ENCODE data around the gene CPLX3. TPM values are rescaled to one million over a fixed set of nuclear protein-coding genes. Genes with fewer than 3 reads are reported as not detected.

CPLX3 gene
- total and polyA plus RNA-seq, 10 of the 15 experiments (the other 5 are each of a cell fraction or from before 2014, with no cell fraction given), result 0.02 to 0.04 TPM; not detected in 8

DNA sequence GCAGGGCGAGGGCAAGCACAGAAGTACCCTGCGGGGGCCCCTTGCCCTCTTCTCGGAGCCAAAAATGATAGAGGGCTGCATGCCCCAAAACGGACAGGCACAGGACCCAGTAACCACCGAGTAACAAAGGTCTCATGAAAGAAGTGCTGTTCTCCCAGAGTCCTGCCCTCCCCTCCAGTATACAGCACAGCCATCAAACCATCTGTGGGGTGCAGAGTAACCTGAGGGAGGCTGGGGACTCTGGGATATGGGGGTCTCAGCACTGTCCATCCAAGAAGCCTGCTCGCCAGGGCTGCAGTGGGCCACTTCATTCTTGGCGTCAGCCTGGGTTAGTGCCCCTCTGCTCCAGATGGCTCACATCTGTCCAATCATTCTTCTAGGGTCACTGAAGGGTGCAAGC, 10.4 kb downstream of the CPLX3 start:
- no peaks in the 10 kb centered on the region; the same call in 1 of the 2 replicates for H3K4me1 ChIP-seq (ENCODE audit: control insufficient read depth, insufficient read depth, low read length)
- RAD21 ChIA-PET (ENCODE audit: unreplicated experiment), result interaction anchor here (0.6 to 2.5 kb wide), 3 partner anchors 11 to 205 kb away, joined by 3 to 17 read pairs (median 4); partner anchors contain the start of gene CPLX3
- CTCF ChIA-PET, result interaction anchor here (0.6 to 4.5 kb wide), 11 partner anchors 8 to 118 kb away, joined by 3 to 30 read pairs (median 3); no protein-coding TSS in a partner anchor

More for the DNA sequence above, 10.4 kb downstream of the CPLX3 start:
- Histone ChIP-seq H3K9ac (ENCODE audit: control insufficient read depth, insufficient read depth, low read length) (no peak overlapping the region), H3K9me3 (replicated peaks; ENCODE audit: control insufficient read depth, insufficient read depth, low read length) (no peaks in the 10 kb centered on the region), H3K4me2 (ENCODE audit: control insufficient read depth, insufficient read depth) (no peak overlapping the region), H3K27me3 (replicated peaks in 1 of 2; ENCODE audit: control insufficient read depth in 2 of 2, insufficient read depth in 2 of 2, low read length in 1 of 2) (no peaks in the 10 kb centered on the region), H3K4me3 (no peak overlapping the region), H3K27ac (ENCODE audit: control insufficient read depth, insufficient read depth) (no peak overlapping the region), H3K79me2 (ENCODE audit: control insufficient read depth, insufficient read depth, low read length) (no peaks in the 10 kb centered on the region), H3K36me3 (ENCODE audit: control insufficient read depth in 2 of 2, insufficient read depth in 2 of 2, low read length in 1 of 2) (no peaks in the 10 kb centered on the region), H2AFZ (ENCODE audit: control insufficient read depth, low read depth, low read length) (no peak overlapping the region), H4K20me1 (ENCODE audit: control insufficient read depth, insufficient read depth) (no peaks in the 10 kb centered on the region)
- BruUV-seq (replicated peaks), result no TSS peak
- WGBS (ENCODE audit: insufficient coverage, insufficient replicate concordance, low lambda C conversion rate, missing lambda C conversion rate), result 75% methylated on average over 7 of the region's 7 CpGs
- TF ChIP-seq CBX5 (IDR thresholded peaks at IDR 0.05; ENCODE audit: low read depth) (no peak), CBX3 (IDR thresholded peaks at IDR 0.05; ENCODE audit: borderline replicate concordance, low read depth) (no peak), ZBED1 (IDR thresholded peaks at IDR 0.05; ENCODE audit: borderline replicate concordance) (no peak), POLR2AphosphoS2 (IDR thresholded peaks at IDR 0.05; ENCODE audit: low read depth, low read length) (no peak), SPI1 (IDR thresholded peaks at IDR 0.05; ENCODE audit: borderline replicate concordance, insufficient read depth, low read depth, low read length) (no peak), YY1 (IDR thresholded peaks at IDR 0.05; ENCODE audit: low read depth, low read length) (no peak), TBL1XR1 (IDR thresholded peaks at IDR 0.05; ENCODE audit: low read depth, low read length) (no peak), RELA (IDR thresholded peaks at IDR 0.05; ENCODE audit: borderline replicate concordance, partially characterized antibody) (no peak), WRNIP1 (IDR thresholded peaks at IDR 0.05; ENCODE audit: borderline replicate concordance, low read depth, low read length) (no peak), NR2C1 (IDR thresholded peaks at IDR 0.05) (no peak), TCF3 (IDR thresholded peaks at IDR 0.05; ENCODE audit: borderline replicate concordance, insufficient read depth, low read depth, low read length) (no peak), MEF2A (IDR thresholded peaks at IDR 0.05; ENCODE audit: insufficient read depth, low read depth, low read length) (no peak), ASH2L (IDR thresholded peaks at IDR 0.05; ENCODE audit: borderline replicate concordance, low read depth) (no peak)
- TF ChIP-seq, protein P1, sequence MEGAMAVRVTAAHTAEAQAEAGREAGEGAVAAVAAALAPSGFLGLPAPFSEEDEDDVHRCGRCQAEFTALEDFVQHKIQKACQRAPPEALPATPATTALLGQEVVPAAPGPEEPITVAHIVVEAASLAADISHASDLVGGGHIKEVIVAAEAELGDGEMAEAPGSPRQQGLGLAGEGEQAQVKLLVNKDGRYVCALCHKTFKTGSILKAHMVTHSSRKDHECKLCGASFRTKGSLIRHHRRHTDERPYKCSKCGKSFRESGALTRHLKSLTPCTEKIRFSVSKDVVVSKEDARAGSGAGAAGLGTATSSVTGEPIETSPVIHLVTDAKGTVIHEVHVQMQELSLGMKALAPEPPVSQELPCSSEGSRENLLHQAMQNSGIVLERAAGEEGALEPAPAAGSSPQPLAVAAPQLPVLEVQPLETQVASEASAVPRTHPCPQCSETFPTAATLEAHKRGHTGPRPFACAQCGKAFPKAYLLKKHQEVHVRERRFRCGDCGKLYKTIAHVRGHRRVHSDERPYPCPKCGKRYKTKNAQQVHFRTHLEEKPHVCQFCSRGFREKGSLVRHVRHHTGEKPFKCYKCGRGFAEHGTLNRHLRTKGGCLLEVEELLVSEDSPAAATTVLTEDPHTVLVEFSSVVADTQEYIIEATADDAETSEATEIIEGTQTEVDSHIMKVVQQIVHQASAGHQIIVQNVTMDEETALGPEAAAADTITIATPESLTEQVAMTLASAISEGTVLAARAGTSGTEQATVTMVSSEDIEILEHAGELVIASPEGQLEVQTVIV (IDR thresholded peaks at IDR 0.05; ENCODE audit: borderline replicate concordance, partially characterized antibody), result no peak
- TF ChIP-seq, protein P2, sequence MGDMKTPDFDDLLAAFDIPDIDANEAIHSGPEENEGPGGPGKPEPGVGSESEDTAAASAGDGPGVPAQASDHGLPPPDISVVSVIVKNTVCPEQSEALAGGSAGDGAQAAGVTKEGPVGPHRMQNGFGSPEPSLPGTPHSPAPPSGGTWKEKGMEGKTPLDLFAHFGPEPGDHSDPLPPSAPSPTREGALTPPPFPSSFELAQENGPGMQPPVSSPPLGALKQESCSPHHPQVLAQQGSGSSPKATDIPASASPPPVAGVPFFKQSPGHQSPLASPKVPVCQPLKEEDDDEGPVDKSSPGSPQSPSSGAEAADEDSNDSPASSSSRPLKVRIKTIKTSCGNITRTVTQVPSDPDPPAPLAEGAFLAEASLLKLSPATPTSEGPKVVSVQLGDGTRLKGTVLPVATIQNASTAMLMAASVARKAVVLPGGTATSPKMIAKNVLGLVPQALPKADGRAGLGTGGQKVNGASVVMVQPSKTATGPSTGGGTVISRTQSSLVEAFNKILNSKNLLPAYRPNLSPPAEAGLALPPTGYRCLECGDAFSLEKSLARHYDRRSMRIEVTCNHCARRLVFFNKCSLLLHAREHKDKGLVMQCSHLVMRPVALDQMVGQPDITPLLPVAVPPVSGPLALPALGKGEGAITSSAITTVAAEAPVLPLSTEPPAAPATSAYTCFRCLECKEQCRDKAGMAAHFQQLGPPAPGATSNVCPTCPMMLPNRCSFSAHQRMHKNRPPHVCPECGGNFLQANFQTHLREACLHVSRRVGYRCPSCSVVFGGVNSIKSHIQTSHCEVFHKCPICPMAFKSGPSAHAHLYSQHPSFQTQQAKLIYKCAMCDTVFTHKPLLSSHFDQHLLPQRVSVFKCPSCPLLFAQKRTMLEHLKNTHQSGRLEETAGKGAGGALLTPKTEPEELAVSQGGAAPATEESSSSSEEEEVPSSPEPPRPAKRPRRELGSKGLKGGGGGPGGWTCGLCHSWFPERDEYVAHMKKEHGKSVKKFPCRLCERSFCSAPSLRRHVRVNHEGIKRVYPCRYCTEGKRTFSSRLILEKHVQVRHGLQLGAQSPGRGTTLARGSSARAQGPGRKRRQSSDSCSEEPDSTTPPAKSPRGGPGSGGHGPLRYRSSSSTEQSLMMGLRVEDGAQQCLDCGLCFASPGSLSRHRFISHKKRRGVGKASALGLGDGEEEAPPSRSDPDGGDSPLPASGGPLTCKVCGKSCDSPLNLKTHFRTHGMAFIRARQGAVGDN (IDR thresholded peaks at IDR 0.05), result no peak
- TF ChIP-seq, protein P3, sequence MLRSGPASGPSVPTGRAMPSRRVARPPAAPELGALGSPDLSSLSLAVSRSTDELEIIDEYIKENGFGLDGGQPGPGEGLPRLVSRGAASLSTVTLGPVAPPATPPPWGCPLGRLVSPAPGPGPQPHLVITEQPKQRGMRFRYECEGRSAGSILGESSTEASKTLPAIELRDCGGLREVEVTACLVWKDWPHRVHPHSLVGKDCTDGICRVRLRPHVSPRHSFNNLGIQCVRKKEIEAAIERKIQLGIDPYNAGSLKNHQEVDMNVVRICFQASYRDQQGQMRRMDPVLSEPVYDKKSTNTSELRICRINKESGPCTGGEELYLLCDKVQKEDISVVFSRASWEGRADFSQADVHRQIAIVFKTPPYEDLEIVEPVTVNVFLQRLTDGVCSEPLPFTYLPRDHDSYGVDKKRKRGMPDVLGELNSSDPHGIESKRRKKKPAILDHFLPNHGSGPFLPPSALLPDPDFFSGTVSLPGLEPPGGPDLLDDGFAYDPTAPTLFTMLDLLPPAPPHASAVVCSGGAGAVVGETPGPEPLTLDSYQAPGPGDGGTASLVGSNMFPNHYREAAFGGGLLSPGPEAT (IDR thresholded peaks at IDR 0.05; ENCODE audit: low read depth), result no peak
- ChIA-PET SMC1A (ENCODE audit: uncharacterized antibody, unreplicated experiment) (interaction anchor here (1.0 to 3.0 kb wide), 3 partner anchors 65 to 114 kb away, joined by 3 to 16 read pairs (median 7); no protein-coding TSS in a partner anchor), POLR2A (interaction anchor here (1.5 kb wide), 1 partner anchor 60 kb away, joined by 6 read pairs; no protein-coding TSS in a partner anchor)
- no peak for FAIRE-seq
- intact Hi-C loops (cut with micrococcal nuclease; ENCODE audit: unreplicated experiment), result loop anchor here (5.0 kb wide), 1 partner anchor 200 kb away; no protein-coding TSS in a partner anchor
- ATAC-seq, result no peak
- no peak for DNase-seq (ENCODE audit: low read depth, low spot score)
- in situ Hi-C loops (cut with MboI), result no loop called here

Data from GM12878 (cell line).